ENCODE data around the gene BOD1L1.
"Not testable (repeated sequence)": the region's sequence is repeated elsewhere in the genome, so short reads cannot be mapped to it uniquely, and the experiment has no call there.

Gene BOD1L1

DNA sequence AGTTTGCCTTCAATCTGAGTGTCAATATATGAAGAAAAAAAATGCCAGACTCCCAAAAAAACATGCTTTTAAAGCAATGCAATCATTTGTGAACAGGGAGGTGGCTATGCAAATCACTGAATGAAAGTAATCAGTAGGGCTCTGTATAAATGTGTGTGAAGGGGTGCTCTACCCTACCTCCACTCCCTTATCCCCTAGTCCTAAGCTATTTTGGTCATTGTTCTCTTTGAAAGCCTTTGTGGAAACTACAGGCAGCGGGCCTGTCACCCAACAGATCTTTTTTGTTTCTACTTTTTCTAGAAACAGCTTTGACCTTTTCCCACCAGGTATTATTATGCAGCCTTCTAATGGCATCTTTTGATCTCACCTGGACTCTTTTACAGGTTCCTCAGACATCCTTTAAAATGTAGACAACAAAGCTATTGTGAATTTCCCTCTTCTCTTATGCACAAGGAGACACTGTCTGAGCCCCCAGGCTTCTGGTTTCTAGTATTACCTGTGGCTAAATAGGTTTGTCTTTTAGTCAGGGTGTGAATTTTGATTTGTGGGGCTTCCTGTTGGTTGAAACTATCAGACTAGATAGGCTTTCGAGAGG is 9.2 kb downstream of the BOD1L1 start:
- no peak for DNase-seq

DNA sequence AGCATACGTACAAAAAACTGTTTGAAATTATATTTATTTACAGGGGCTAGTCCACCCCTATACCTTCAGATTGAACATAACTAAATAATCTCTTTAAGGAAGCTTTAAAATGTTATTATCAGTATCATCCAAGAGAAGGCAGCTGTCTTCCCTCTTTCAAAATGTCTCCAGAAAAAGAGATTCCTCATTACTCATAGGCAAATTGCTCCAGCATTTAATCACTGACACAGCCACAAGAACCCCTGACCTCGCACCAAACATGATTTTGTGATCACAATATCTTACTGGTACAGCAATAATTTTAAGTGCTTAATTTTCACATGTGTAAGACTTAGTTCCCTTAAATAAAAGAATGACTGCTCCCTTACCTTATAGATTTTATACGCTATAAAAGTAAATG is 9.7 kb downstream of the BOD1L1 start:
- no peak for DNase-seq

GRCh38 chr4:13616597-13616996 is 10.9 kb downstream of the BOD1L1 start:
- no peak for DNase-seq

- no peak for DNase-seq
Measured at GRCh38 chr4:13615161-13615560, 12.4 kb downstream of the BOD1L1 start.

DNA sequence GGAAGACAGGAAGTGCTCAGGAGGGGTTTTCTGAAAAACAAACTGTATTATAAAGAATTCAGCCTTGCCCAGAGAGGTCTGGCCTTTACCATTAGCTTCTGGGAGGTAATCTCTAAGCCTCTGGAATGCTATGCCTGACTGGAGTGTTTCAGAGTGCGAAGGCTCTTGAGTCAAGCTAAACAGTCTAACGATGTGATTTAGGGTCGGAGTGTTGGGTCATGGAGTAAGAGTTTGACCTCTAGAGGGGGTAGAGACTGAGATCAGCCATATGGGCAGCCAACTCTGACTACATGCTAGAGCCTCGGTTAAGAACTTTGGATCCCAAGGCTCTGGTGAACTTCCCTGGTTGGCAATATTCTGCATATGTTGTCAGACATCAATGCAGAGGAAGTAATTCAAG is 15.0 kb downstream of the BOD1L1 start:
- DNase-seq: no peak

DNA sequence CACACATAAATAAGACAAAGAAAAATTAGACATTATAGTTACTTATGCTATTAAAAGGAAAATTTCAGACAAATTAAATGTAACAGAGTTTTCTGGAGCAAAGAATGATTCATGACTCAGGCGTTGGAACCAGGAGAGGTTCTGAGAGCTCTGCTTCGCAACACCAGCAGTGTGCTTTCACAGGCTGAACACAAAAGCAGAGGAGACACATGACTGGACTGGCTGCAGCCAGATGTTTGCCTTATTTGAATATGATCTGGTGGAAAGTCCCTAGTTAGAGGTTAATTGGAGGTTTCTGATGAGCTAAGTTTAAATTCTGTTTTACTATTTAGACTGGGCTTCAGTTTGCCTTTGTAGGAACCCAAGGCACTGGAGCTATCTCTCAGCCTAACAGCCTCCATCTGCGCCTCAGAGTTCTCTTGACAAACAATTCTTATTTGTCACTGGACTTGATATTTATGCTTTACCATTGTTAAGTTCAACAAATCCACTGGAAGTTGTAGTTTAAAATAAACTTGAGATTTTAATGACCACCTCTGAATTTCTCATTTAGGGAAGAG is 16.2 kb downstream of the BOD1L1 start:
- no peak for DNase-seq

DNA sequence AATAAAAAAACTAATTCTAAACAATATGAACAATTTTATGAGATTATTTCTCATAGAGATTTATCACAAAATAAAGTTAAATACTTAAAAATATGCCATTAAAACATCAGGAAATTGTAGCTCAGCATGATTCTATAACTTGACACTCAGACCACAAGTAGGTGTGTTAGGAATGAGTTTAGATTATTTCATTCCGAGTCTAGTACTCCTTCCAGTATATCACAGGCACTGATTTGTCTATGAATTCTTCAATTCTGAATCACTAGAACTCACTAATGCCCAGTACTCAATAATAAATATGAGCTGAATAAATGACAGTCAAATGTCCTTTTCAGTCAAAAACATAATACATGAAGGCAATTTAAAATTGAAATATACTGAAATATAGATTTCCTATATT is 22.2 kb downstream of the BOD1L1 start:
- no peak for DNase-seq

DNA sequence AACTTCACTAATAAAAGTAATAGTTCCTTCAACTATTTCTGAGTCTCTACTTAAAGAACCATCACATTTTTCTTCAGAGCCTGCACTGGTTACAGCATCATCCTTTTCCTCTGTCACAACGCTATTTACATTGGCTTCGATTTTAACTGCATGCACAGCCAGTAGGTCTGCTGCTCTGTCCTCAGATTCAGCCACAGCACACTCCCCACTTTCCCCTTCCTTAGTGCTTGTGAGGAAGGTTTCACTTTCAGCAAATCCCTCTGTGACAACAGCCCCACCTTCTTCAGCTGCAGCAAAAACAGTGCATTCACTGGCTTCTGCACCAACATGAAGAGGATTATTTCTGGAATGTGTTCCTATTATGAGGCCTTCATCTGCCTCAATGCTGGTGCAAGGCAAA is 25.7 kb downstream of the BOD1L1 start:
- DNase-seq: no peak

DNA sequence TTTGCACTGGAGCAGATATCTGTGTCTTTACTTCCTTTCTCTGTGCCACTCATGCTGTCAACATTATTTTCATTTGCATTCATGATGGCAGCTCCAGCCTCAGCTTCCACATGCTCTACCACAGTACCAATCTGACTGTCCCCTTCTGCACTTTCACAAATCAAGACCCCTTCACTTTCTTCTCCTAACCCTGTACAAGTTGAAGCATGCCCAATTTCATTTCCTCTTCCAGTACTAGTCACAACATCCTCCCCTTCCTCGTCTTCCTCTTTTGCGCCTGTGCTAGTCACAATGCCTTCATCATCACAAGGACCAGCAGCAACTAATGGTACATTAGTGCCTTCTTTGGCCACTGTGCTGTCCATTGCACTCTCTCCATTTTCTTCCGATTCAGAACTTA is 26.5 kb downstream of the BOD1L1 start:
- DNase-seq: no peak

DNA sequence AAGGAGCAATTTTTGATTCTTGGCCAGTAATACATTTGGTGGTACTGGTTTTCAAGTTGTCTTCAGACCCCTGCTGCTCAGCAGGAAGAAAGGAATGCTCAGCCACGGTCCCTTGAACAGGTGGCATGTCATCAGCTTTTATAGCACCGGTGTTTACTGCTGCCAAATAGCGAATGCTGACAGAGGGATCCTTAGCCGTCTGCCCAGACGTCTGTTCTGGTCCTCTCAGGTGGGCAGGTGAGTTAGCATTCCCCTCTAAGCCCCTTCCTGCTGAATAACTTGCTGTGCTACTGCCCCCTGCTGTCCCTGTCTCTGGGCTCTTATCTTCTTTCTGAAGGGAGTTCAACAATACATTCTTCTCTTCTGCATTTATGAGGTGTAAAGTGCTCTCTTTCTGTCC is 28.4 kb downstream of the BOD1L1 start:
- DNase-seq: no peak

GRCh38 chr4:13597604-13598003 is 29.9 kb downstream of the BOD1L1 start:
- DNase-seq: no peak

- DNase-seq: no peak
Measured at GRCh38 chr4:13597141-13597540, 30.4 kb downstream of the BOD1L1 start.

DNA sequence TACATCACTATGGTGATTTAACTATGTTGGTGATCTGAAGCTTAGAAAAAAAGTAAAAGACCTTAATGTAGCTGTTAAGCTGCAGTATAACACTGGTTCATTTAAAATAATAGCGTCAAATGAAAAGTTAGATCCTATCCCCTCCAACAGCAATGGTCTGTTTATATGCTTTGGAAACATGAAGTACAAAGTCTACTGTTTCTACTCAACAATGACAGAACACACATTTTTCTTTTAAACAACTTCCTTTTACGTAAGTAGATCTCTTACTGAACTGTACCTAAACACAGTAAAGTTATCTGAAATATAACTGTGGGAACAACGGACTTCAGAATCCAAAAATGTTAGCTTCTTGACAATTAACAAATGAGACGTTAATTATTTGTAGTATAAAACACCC is 35.3 kb downstream of the BOD1L1 start:
- DNase-seq: no peak

- no peak for DNase-seq
Measured at GRCh38 chr4:13590766-13591165, 36.8 kb downstream of the BOD1L1 start.

DNA sequence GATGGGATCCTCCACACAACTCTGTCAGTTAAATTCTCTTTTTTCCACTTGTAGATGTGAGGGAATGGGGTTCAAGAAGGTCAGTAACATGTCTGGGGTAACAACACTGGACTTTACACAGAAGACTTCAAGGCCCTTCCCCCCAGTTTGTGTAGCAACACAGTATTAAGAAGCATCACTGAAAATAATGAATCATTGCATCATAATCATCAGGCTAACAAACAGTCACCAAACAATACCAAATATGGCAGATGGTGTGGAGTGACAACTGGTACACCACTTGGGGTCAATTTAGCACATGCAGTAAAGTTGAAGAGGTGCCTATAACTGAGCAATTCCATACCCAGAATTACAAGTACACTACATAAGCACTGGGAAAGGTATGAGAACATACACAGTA is 38.6 kb downstream of the BOD1L1 start:
- DNase-seq: no peak

DNA sequence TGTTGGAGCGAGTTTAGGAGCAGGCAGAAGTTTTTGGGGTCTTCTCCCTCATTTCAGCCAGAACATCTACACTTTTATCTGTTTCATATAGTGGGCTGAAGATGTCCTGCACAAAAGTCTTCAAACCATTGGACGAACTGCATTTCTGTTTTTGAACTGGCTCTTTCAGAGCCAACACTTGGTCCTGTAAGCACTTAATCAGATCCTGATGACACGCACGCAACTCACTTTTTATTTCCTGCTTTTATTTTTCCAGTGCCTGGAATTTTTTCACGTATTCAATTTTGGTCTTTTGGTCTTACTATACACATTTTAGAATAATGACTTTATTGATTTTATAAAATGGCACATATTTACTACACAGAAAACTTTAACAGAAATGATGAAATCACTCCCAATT is 43.0 kb downstream of the BOD1L1 start:
- no peak for DNase-seq

DNA sequence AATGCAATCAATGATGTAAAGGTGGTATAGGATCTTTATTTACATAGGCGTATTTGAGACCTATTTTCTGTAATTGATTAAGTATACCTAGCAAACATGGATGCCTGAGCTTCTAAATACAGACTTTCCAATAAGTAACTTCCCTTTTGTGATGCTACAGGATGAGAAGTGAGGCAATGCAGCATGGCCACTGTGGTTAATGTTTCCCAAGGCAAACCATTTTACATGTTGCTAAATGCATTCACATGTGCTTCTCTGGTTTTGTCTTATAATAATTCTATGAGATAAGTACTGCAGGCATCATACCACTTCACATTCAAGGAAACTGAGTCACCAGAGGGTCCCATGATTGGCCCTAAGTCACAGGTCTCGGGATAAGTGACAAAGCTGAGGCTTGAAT is 47.5 kb downstream of the BOD1L1 start:
- no peak for DNase-seq

- DNase-seq: no peak
Measured at GRCh38 chr4:13577660-13578059, 49.9 kb downstream of the BOD1L1 start.

- no peak for DNase-seq
Measured at GRCh38 chr4:13570916-13571315, 56.6 kb downstream of the BOD1L1 start.

- DNase-seq: no peak
Measured at GRCh38 chr4:13567125-13567524, 60.4 kb downstream of the BOD1L1 start.

GRCh38 chr4:13562876-13563275 is 64.6 kb downstream of the BOD1L1 start:
- no peak for DNase-seq

DNA sequence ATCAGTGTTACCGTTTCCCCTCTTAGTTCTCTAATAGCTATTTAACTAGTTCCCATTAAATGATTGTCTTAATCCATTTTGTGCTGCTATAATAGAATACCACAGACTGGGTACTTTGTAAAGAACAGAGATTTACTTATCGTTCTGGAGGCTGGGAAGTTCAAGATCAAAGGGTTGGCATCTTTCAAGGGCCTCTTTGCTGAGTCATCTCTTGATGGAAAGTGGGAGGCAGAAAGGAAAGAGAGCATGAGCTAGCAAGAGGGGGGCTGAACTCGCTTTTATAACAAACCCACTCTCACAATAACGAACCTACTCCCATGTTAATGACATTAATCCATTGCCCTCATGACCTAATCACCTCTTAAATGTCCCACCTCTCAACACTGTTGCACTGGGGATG is 65.9 kb downstream of the BOD1L1 start:
- no peak for DNase-seq

GRCh38 chr4:13560111-13560510 is 67.4 kb downstream of the BOD1L1 start:
- DNase-seq: not testable (repeated sequence)

DNA sequence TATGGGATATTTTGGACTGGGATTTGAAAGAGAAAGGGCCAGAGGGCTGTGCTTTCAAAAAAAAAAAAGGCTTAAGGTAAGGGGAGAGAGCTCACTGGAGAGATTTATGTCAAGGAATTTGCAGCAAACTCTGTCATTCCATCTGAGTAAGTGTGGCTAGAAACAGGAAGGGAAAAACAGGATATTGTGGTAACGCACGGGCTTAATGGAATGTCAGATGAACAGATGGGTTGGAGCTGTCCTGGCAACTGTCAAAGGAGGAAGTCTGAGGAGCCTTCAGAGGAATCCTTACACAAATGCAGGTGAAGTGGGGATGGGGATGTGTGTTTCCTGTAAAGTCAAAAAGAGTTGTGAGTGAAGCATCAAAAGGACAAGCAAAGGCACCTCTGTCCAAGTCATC is 68.1 kb downstream of the BOD1L1 start:
- no peak for DNase-seq

DNA sequence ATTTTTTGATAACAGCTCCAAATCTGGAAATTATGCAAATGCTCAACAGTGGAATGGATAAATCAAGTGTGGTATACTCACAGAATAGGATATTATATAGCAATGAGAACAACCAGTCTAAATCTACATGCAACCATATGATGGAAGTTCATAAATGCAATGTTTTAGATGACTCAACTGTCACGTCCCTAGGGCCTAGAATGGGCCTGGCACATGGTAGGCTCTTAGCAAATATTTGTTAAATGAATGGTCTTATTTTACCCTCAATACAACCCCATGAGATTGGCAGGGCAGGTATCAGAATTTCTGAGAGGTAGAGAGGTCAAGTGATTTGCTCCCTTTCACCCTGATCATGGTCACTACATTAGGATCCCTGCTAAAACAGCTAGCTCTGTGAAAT is 68.6 kb downstream of the BOD1L1 start:
- no peak for DNase-seq

DNA sequence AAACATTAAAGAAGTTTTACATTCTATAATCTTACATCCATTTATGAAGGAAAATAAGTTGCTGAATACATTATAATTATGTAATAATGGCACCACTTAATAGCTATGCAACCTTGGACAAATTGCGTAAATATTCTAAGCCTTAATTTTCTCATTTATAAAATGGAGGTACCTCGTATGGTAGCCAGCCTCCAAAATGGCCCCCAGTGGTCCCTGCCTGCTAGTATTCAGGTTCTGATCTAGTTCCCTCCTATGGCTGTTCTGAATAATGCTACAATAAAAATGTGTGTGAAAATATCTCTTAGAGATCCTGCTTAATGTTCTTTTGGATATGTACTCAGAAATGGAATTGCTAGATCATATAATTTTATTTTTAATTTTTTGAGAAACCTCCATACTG is 72.2 kb downstream of the BOD1L1 start:
- DNase-seq: no peak
